K562 (cell line): ENCODE results near the gene CARD11.

Source experiments
- CTCF ChIP-seq, 3 experiments: IDR thresholded peaks in 2 of 3; conservative IDR thresholded peaks in 1 of 3; 2 replicates each; pipeline ENCODE4 v1.5.1; 2011 to 2012; ENCODE audit warnings: low read length in 3 of 3, mild to moderate bottlenecking in 3 of 3, control low read depth in 2 of 3, improper control_type of control experiment in 1 of 3, inconsistent platforms in 1 of 3, low read depth in 1 of 3, mixed read lengths in 1 of 3, moderate library complexity in 1 of 3; ENCODE audit not compliant: insufficient read depth in 2 of 3
- REST ChIP-seq, 2 experiments: fragments of 450-650 bp; formaldehyde crosslinking in 1 of 2; IDR thresholded peaks; 2 replicates each; pipeline versions ENCODE4 v1.4.0 to v1.6.1; 2014 to 2020; ENCODE audit warnings: mild to moderate bottlenecking in 2 of 2, borderline replicate concordance in 1 of 2, low read depth in 1 of 2
- ZBTB49 ChIP-seq: sonication (generic); formaldehyde crosslinking; IDR thresholded peaks from 2 replicates; pipeline ENCODE4 v1.8.0; 2022; ENCODE audit warnings: missing genetic modification reagents, mild to moderate bottlenecking, borderline replicate concordance
- ZFP1 ChIP-seq: fragments of 450-650 bp; formaldehyde crosslinking; IDR thresholded peaks from 2 replicates; pipeline ENCODE4 v1.4.0; 2020; ENCODE audit warnings: mild to moderate bottlenecking, mixed read lengths

- TF ChIP-seq ZFP1 (CRISPR knock-in tag) (no peak), REST (IDR thresholded peaks at IDR 0.05; ENCODE audit: borderline replicate concordance) (no peak), REST (CRISPR knock-in tag; IDR thresholded peaks at IDR 0.05; ENCODE audit: low read depth) (no peak), ZBTB49 (no peak), CTCF (IDR thresholded peaks at IDR 0.05 in 2 of 3, conservative IDR thresholded peaks at IDR 0.05 in 1 of 3; ENCODE audit: insufficient read depth in 2 of 3, low read depth in 1 of 3, low read length in 3 of 3) (no peak)
Measured at GRCh38 chr7:2873686-2874551, 169.7 kb downstream of the CARD11 start.
